GM11168 (cell line): ENCODE measurements around the gene ADGRF5.
"Not testable (repeated sequence)": the region's sequence is repeated elsewhere in the genome, so short reads cannot be mapped to it uniquely, and the experiment has no call there.

Experiments used
- in situ Hi-C: fragments of 300-500 bp; cut with MboI; formaldehyde crosslinking; loops from one replicate; pipeline ENCODE4 v1.12.0; 2022; ENCODE audit warnings: low sequenced_read_pairs; ENCODE audit not compliant: unreplicated experiment

ADGRF5 gene

GRCh38 chr6:46834991-46835390, 86.7 kb downstream of the ADGRF5 start:
- in situ Hi-C loops, result not testable (repeated sequence)

DNA sequence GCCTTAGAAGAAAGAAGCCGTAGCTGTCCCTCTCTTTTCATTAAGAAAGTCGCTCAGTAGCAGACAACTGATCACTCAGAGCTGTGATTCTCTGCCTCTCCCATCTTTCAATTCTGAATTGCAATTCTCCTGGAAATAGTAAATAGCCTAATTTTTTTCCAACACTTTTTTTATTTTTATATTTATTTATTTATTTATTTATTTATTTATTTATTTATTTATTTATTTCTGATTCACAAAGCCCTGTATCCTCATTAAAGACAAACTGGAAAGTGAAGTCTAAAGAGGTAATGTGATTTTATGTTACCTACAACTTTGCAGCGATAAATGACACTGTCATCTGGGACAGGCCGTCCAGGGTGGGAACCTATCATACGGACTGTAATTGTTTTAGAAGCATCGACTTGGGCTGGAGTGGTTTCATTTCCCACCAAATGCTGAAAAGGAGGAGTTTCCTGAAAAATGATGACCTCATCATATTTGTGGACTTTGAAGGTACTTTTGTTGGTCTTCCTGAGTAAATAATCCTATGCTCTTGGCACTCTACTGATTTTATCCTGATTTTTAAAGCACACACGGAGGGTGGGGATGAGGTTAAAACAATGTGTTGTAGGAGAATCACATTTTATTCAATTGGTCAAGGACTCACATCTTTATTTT, 87.4 kb downstream of the ADGRF5 start:
- in situ Hi-C loops, result not testable (repeated sequence)

- in situ Hi-C loops, result no loop called here
Measured at GRCh38 chr6:46832816-46833215, 88.9 kb downstream of the ADGRF5 start.

GRCh38 chr6:46828939-46829338, 92.8 kb downstream of the ADGRF5 start:
- in situ Hi-C loops, result no loop called here

GRCh38 chr6:46821458-46821881, 100.3 kb downstream of the ADGRF5 start:
- in situ Hi-C loops, result no loop called here

GRCh38 chr6:46819561-46819960, 102.2 kb downstream of the ADGRF5 start:
- in situ Hi-C loops, result no loop called here

DNA sequence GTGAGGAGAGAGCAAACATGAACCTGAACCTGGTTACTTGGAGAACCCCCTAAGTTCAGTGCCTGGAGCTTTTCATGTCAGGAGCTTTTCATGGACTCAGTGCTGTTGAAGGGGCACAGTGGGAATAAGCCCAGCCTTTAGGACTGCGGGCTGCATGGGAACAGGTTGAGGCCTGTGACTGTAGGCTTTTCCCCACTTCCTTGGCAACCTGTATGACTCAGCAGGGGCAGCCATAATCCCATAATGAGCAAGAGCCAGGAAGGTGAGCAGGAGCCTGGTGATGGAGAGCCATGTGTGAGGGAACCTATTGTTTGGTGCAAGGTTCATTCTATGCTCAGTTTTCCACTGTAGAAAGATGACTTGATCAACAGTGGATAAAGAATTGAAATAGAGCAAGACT, 105.1 kb downstream of the ADGRF5 start:
- in situ Hi-C loops, result no loop called here

GRCh38 chr6:46815130-46815529, 106.6 kb downstream of the ADGRF5 start:
- in situ Hi-C loops, result no loop called here

GRCh38 chr6:46808806-46809205, 112.9 kb downstream of the ADGRF5 start:
- in situ Hi-C loops, result no loop called here
